DOHH2 (cell line): ENCODE measurements around the gene MUC5AC.

Experiments
- EZH2phosphoT487 ChIP-seq: fragments of 200-600 bp; sonication (generic); IDR thresholded peaks from 2 replicates; pipeline ENCODE4 v1.6.1; 2017; ENCODE audit warnings: borderline replicate concordance, mild to moderate bottlenecking, antibody characterized with exemption, low read length, moderate library complexity, mixed read lengths
- TF ChIP-seq, protein P1 (sequence below): fragments of 200-600 bp; sonication (generic); IDR thresholded peaks from one replicate; pipeline ENCODE4 v1.5.1; 2014; ENCODE audit warnings: antibody characterized with exemption, mild to moderate bottlenecking, low read depth, low read length; ENCODE audit not compliant: poor library complexity, severe bottlenecking

DNA sequence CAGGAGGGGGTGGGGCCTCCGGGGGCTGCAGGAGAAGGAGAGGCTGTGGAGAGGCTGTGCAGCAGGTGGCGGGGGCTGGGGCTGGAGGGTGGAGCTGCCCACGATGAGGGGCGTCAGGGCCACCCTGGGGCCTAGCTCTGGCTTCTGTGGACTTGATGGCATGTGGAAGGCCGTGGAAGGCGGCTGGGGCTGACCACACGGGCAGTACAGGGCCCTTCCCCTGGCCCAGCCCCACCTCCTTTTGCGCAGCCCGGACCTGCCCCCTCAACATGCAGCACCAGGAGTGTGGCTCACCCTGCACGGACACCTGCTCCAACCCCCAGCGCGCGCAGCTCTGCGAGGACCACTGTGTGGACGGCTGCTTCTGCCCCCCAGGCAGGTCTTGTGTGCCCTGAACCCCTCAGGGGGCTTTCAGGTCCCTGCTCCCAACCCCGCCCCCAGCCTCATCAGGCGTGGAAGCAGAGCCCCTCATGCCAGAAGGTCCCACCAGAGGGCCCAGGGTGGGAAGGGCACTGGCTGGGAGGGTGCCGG is 71.2 kb downstream of the MUC5AC start:
- TF ChIP-seq, protein P1, sequence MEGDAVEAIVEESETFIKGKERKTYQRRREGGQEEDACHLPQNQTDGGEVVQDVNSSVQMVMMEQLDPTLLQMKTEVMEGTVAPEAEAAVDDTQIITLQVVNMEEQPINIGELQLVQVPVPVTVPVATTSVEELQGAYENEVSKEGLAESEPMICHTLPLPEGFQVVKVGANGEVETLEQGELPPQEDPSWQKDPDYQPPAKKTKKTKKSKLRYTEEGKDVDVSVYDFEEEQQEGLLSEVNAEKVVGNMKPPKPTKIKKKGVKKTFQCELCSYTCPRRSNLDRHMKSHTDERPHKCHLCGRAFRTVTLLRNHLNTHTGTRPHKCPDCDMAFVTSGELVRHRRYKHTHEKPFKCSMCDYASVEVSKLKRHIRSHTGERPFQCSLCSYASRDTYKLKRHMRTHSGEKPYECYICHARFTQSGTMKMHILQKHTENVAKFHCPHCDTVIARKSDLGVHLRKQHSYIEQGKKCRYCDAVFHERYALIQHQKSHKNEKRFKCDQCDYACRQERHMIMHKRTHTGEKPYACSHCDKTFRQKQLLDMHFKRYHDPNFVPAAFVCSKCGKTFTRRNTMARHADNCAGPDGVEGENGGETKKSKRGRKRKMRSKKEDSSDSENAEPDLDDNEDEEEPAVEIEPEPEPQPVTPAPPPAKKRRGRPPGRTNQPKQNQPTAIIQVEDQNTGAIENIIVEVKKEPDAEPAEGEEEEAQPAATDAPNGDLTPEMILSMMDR, result no peak
- no peak for TF ChIP-seq EZH2phosphoT487
